ENCODE measurements around the gene ASB6. TPM values are rescaled to one million over a fixed set of nuclear protein-coding genes. Genes with fewer than 3 reads are reported as not detected.

The ASB6 gene
- total RNA-seq, 1 donor from 2014 or later: 22.4 TPM

- Mint-ChIP-seq H3K36me3 (no peaks in the 10 kb centered on the region), H3K27me3 (no peaks in the 10 kb centered on the region), H3K4me3 (peak overlapping the region; percentile 89), H3K9me3 (no peaks in the 10 kb centered on the region), H3K27ac (peak overlapping the region; percentile 90), H3K4me1 (ENCODE audit: unreplicated experiment) (peaks cover 51% of the 10 kb centered on the region)
- TF ChIP-seq, protein P1, sequence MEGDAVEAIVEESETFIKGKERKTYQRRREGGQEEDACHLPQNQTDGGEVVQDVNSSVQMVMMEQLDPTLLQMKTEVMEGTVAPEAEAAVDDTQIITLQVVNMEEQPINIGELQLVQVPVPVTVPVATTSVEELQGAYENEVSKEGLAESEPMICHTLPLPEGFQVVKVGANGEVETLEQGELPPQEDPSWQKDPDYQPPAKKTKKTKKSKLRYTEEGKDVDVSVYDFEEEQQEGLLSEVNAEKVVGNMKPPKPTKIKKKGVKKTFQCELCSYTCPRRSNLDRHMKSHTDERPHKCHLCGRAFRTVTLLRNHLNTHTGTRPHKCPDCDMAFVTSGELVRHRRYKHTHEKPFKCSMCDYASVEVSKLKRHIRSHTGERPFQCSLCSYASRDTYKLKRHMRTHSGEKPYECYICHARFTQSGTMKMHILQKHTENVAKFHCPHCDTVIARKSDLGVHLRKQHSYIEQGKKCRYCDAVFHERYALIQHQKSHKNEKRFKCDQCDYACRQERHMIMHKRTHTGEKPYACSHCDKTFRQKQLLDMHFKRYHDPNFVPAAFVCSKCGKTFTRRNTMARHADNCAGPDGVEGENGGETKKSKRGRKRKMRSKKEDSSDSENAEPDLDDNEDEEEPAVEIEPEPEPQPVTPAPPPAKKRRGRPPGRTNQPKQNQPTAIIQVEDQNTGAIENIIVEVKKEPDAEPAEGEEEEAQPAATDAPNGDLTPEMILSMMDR (conservative IDR thresholded peaks at IDR 0.05): no peak
- DNase-seq (ENCODE audit: extremely low spot score, unreplicated experiment): no peak
Observed at GRCh38 chr9:129627556-129628440, 14.2 kb downstream of the ASB6 start.

- Mint-ChIP-seq H3K27ac (peak overlapping the region; percentile 90), H3K9me3 (no peaks in the 10 kb centered on the region), H3K27me3 (no peaks in the 10 kb centered on the region), H3K4me3 (peak overlapping the region; percentile 89), H3K36me3 (no peaks in the 10 kb centered on the region), H3K4me1 (ENCODE audit: unreplicated experiment) (peaks cover 48% of the 10 kb centered on the region)
- TF ChIP-seq, protein P1 (conservative IDR thresholded peaks at IDR 0.05): no peak
- DNase-seq (ENCODE audit: extremely low spot score, unreplicated experiment): no peak
Observed at GRCh38 chr9:129626625-129627284, 15.2 kb downstream of the ASB6 start.

- peak within 1 kb of the TSS; percentile 90 for H3K27ac Mint-ChIP-seq
- peaks cover 2% of the 10 kb centered on the region for H3K27me3 Mint-ChIP-seq
- no peaks in the 10 kb centered on the region for H3K9me3 Mint-ChIP-seq
- H3K4me1 Mint-ChIP-seq (ENCODE audit: unreplicated experiment): peaks cover 42% of the 10 kb centered on the region
- no peaks in the 10 kb centered on the region for H3K36me3 Mint-ChIP-seq
- DNase-seq (ENCODE audit: extremely low spot score, unreplicated experiment): peak; percentile 92
- H3K4me3 Mint-ChIP-seq: peak within 1 kb of the TSS; percentile 89
- TF ChIP-seq, protein P1 (conservative IDR thresholded peaks at IDR 0.05): no peak
Observed at GRCh38 chr9:129626079-129626624, 15.8 kb downstream of the ASB6 start, which contains the start of gene NTMT1. Gene NTMT1, plus strand, starts transcription at chr9:129626163. Its CDS starts 6,541 bp downstream, at chr9:129632704.

DNA sequence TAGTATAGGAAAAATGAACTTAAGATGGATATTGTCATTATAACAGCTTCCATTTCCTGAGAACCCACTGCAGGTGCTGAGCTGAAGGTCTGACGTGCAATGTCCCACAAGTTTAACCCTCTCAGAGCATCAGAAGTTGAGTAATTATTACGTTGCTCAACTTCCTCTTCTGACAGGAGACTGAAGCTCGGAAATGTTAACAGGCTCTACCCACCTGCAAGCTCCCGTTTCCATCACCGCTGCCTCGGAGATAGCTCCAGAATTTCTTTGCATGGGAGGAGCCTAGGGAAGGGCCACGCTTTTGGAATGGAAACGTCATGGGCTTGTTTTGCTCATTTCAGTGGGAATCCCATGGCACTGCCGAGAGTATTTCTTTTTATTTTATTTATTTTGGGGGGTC is 17.0 kb downstream of the ASB6 start:
- Mint-ChIP-seq H3K9me3 (no peaks in the 10 kb centered on the region), H3K4me3 (peak overlapping the region; percentile 67), H3K27ac (peak overlapping the region; percentile 51), H3K4me1 (ENCODE audit: unreplicated experiment) (peaks cover 30% of the 10 kb centered on the region), H3K27me3 (peaks cover 7% of the 10 kb centered on the region), H3K36me3 (no peaks in the 10 kb centered on the region)
- TF ChIP-seq, protein P1 (conservative IDR thresholded peaks at IDR 0.05): no peak
- no peak for DNase-seq (ENCODE audit: extremely low spot score, unreplicated experiment)

DNA sequence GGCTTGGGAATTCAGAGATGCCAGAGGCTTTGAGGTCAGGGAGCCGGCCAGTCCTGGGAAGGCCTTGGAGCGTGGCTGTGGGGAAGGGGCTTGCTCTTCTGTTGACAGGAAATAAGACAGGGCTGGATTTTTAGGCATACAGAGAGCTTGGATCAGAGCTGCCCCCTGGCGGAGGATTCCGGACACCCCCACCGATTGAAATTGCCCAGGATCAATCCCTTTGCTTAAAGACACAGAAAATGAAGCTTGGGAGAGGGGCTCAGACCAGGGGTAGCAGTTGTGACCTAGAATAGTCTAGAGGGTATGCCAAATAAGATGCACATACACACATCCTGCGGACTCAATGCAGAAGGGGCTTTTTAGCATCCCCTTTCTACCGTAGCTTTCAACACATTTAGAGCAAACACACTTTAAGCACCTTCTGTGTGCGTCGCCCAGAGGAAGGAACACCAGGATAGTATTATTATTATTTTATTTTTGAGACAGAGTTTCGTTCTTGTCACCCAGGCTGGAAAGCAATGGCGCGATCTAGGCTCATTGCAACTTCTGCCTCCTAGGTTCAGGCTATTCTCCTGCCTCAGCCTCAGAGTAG is 17.7 kb downstream of the ASB6 start:
- H3K4me1 Mint-ChIP-seq (ENCODE audit: unreplicated experiment): peaks cover 26% of the 10 kb centered on the region
- H3K9me3 Mint-ChIP-seq: no peaks in the 10 kb centered on the region
- TF ChIP-seq, protein P1 (conservative IDR thresholded peaks at IDR 0.05): peak; percentile 85
- peaks cover 11% of the 10 kb centered on the region for H3K27me3 Mint-ChIP-seq
- no peaks in the 10 kb centered on the region for H3K36me3 Mint-ChIP-seq
- peak overlapping the region; percentile 86 for H3K4me3 Mint-ChIP-seq
- H3K27ac Mint-ChIP-seq: peak overlapping the region; percentile 81
- no peak for DNase-seq (ENCODE audit: extremely low spot score, unreplicated experiment)

All from type B pancreatic cell (in vitro differentiated cells).